Panc1 (cell line): ENCODE data around the gene SLC35C1. TPM values are rescaled to one million over a fixed set of nuclear protein-coding genes. Genes with fewer than 3 reads are reported as not detected.

Experiments used
- ATAC-seq: fragments of 200-7000 bp; cut with Tn5 transposase; 2 replicates; pipeline ENCODE4 v1.9.1; 2020; ENCODE audit warnings: mild to moderate bottlenecking, moderate library complexity
- BruUV-seq: library from RNA; stranded (reverse); fragments of 400-500 nt; replicated peaks from 2 replicates; lab custom pipeline; 2021; lab: Mats Ljungman, UMichigan
- CTCF ChIA-PET: fragments of 300-600 bp; sonication (Branson Sonifier 250); formaldehyde crosslinking; loops from one replicate; lab custom pipeline; 2022; ENCODE audit warnings: antibody characterized with exemption; lab: Charles Lee
- POLR2A ChIA-PET: fragments of 300-600 bp; sonication (Branson Sonifier 250); formaldehyde crosslinking; loops from one replicate; lab custom pipeline; 2022; ENCODE audit warnings: antibody characterized with exemption; lab: Charles Lee
- DNase-seq: peaks from one replicate; pipeline ENCODE4 v3.0.0-alpha.2; 2010; ENCODE audit warnings: low read depth, low spot score
- H3K27ac ChIP-seq: 2 replicates; pipeline ENCODE4 v1.5.1; 2011; ENCODE audit warnings: mild to moderate bottlenecking, low read length, inconsistent platforms
- H3K27me3 ChIP-seq: fragments of 200-500 bp; sonication (Bioruptor generic); 2 replicates; pipeline ENCODE4 v1.6.0; 2014; ENCODE audit warnings: low read length, inconsistent platforms; ENCODE audit not compliant: control insufficient read depth, insufficient read depth
- H3K36me3 ChIP-seq: fragments of 200-500 bp; sonication (Bioruptor generic); 2 replicates; pipeline ENCODE4 v1.5.1; 2014; ENCODE audit warnings: inconsistent platforms, mild to moderate bottlenecking, low read length, moderate library complexity; ENCODE audit not compliant: control insufficient read depth, insufficient read depth
- H3K4me1 ChIP-seq: 2 replicates; pipeline ENCODE4 v1.5.1; 2011; ENCODE audit warnings: inconsistent platforms, mild to moderate bottlenecking, low read length, moderate library complexity; ENCODE audit not compliant: control insufficient read depth, insufficient read depth
- H3K4me3 ChIP-seq, 2 experiments: 2 replicates each; pipeline ENCODE4 v1.5.1; 2011 to 2012; ENCODE audit warnings: low read depth in 2 of 2, low read length in 2 of 2, mild to moderate bottlenecking in 2 of 2, inconsistent platforms in 1 of 2, moderate library complexity in 1 of 2
- H3K9me3 ChIP-seq: fragments of 200-500 bp; sonication (Bioruptor generic); 2 replicates; pipeline ENCODE4 v1.5.1; 2014; ENCODE audit warnings: low read depth, mild to moderate bottlenecking, inconsistent platforms, low read length, moderate library complexity; ENCODE audit not compliant: control insufficient read depth, insufficient read depth
- POLR2AphosphoS5 ChIP-seq: IDR thresholded peaks from 2 replicates; pipeline ENCODE4 v1.6.1; 2012; ENCODE audit warnings: mild to moderate bottlenecking, low read depth, low read length, moderate library complexity
- SIN3A ChIP-seq: IDR thresholded peaks from 2 replicates; pipeline ENCODE4 v1.6.1; 2012; ENCODE audit warnings: low read depth, mild to moderate bottlenecking, low read length, moderate library complexity, borderline replicate concordance; ENCODE audit not compliant: insufficient read depth
- TCF7L2 ChIP-seq: IDR thresholded peaks from 2 replicates; pipeline ENCODE4 v1.6.1; 2011; ENCODE audit warnings: mild to moderate bottlenecking, low read depth, low read length, inconsistent platforms
- in situ Hi-C: cut with HindIII; loops from 2 replicates; pipeline ENCODE4 v1.10.0; 2016; ENCODE audit warnings: low sequenced_read_pairs, low pct_unique_long_range_greater_than_20kb
- intact Hi-C: fragments of 100-400 bp; cut with micrococcal nuclease; formaldehyde crosslinking; loops from one replicate; pipeline ENCODE4 v1.10.0; 2022; ENCODE audit not compliant: unreplicated experiment
- total RNA-seq: library from RNA; stranded (reverse); gene quantifications from one replicate; pipeline ENCODE4 v1.2.1, GENCODE V29; 2021; ENCODE audit not compliant: unreplicated experiment
- TF ChIP-seq, protein P1 (sequence below): fragments of 450-650 bp; IDR thresholded peaks from 2 replicates; pipeline ENCODE4 v1.5.1; 2017; ENCODE audit warnings: mild to moderate bottlenecking
- TF ChIP-seq, protein P2 (sequence below), 2 experiments: IDR thresholded peaks; 2 replicates each; pipeline ENCODE4 v1.6.1; 2011 to 2012; ENCODE audit warnings: low read depth in 2 of 2, control low read depth in 1 of 2, low read length in 1 of 2, mild to moderate bottlenecking in 1 of 2, moderate library complexity in 1 of 2; ENCODE audit not compliant: insufficient read depth in 1 of 2

Gene SLC35C1
- total RNA-seq, 1 experiment from 2014 or later: 13.4 TPM

DNA sequence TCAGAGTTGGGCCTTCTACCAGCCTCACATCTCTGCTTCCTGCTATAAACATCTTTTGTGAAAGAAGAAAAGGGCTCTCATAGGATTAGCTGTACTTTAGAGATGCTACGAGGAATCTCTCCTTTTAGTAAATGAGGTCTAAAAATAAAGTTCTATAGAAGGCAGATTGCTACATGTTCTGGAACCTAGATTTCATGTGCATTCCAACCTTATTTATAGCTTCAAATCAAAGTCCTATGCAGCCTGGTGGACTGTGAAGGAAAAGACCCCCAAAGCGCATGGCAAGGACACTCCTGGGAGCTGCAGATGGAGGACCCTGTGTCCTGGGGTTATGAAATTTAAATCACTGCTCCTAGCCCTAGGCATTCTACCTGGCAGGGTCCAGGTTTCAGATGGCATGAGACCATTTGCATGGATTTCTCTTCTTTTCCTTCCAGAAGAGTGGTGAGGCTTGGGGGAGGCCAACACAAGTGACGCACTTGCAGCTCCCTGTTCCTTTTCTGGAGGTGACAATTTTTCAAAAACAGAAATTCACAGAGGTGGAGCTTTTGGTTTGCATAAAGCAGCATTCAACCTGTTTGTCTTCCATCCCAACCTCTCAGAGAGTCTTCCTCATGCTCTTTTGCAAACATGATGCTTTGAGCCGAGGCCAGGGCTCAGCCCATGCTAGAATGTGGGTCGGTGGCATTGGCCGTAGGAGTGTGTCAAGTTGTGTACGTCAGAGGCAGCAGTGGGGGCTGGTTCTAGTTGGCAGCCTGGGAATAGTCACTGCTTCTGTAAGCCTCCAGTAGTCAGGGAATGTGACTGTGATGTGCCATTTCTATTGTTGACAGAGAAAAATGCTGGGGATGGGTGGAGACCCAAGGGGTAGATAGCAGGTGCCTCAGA lies 48.6 kb downstream of the SLC35C1 start:
- Histone ChIP-seq H3K27me3 (no peaks in the 10 kb centered on the region), H3K36me3 (peaks cover 4% of the 10 kb centered on the region; the same call in 1 of the 2 replicates), H3K4me3 (no peak overlapping the region), H3K4me1 (peaks cover 6% of the 10 kb centered on the region; the same call in 1 of the 2 replicates), H3K27ac (no peak overlapping the region), H3K9me3 (no peaks in the 10 kb centered on the region)
- ATAC-seq (no peak), DNase-seq (no peak)
- intact Hi-C loops: no loop called here
- TF ChIP-seq SIN3A (no peak), TCF7L2 (no peak), POLR2AphosphoS5 (no peak)
- TF ChIP-seq, protein P1, sequence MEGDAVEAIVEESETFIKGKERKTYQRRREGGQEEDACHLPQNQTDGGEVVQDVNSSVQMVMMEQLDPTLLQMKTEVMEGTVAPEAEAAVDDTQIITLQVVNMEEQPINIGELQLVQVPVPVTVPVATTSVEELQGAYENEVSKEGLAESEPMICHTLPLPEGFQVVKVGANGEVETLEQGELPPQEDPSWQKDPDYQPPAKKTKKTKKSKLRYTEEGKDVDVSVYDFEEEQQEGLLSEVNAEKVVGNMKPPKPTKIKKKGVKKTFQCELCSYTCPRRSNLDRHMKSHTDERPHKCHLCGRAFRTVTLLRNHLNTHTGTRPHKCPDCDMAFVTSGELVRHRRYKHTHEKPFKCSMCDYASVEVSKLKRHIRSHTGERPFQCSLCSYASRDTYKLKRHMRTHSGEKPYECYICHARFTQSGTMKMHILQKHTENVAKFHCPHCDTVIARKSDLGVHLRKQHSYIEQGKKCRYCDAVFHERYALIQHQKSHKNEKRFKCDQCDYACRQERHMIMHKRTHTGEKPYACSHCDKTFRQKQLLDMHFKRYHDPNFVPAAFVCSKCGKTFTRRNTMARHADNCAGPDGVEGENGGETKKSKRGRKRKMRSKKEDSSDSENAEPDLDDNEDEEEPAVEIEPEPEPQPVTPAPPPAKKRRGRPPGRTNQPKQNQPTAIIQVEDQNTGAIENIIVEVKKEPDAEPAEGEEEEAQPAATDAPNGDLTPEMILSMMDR: no peak
- TF ChIP-seq, protein P2, sequence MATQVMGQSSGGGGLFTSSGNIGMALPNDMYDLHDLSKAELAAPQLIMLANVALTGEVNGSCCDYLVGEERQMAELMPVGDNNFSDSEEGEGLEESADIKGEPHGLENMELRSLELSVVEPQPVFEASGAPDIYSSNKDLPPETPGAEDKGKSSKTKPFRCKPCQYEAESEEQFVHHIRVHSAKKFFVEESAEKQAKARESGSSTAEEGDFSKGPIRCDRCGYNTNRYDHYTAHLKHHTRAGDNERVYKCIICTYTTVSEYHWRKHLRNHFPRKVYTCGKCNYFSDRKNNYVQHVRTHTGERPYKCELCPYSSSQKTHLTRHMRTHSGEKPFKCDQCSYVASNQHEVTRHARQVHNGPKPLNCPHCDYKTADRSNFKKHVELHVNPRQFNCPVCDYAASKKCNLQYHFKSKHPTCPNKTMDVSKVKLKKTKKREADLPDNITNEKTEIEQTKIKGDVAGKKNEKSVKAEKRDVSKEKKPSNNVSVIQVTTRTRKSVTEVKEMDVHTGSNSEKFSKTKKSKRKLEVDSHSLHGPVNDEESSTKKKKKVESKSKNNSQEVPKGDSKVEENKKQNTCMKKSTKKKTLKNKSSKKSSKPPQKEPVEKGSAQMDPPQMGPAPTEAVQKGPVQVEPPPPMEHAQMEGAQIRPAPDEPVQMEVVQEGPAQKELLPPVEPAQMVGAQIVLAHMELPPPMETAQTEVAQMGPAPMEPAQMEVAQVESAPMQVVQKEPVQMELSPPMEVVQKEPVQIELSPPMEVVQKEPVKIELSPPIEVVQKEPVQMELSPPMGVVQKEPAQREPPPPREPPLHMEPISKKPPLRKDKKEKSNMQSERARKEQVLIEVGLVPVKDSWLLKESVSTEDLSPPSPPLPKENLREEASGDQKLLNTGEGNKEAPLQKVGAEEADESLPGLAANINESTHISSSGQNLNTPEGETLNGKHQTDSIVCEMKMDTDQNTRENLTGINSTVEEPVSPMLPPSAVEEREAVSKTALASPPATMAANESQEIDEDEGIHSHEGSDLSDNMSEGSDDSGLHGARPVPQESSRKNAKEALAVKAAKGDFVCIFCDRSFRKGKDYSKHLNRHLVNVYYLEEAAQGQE (IDR thresholded peaks at IDR 0.05; ENCODE audit: insufficient read depth in 1 of 2, low read depth in 2 of 2, low read length in 1 of 2): no peak
- POLR2A ChIA-PET: no interaction called here
- in situ Hi-C loops: no loop called here
- BruUV-seq: no TSS peak
- CTCF ChIA-PET: no interaction called here

DNA sequence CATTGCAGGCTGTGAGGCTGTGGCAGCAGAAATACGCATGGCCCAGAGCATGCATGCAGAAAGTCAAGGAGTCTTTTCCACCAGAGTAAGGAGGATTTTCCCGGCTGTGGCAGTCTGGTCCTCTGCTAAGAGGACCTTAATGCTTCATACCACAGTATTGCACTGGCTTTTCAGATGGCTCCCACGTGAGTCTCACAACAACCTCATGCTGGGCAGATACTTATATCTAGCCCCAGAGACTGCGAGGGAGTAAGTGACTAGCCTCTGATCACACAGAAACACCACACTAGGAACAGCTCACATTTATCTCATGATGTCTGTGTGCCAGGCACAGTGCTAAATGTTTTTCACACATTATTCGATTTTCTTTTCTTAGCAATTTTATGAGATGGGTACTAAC lies 50.4 kb downstream of the SLC35C1 start:
- Histone ChIP-seq H3K27ac (no peak overlapping the region), H3K36me3 (peaks cover 4% of the 10 kb centered on the region; the same call in 1 of the 2 replicates), H3K4me1 (no peaks in the 10 kb centered on the region; the same call in 1 of the 2 replicates), H3K27me3 (no peaks in the 10 kb centered on the region), H3K4me3 (no peak overlapping the region), H3K9me3 (no peaks in the 10 kb centered on the region)
- ChIA-PET POLR2A (no interaction called here), CTCF (interaction anchor here (0.7 kb wide), 1 partner anchor 151 kb away, joined by 3 read pairs; no protein-coding TSS in a partner anchor)
- in situ Hi-C loops (no loop called here), intact Hi-C loops (no loop called here)
- ATAC-seq: no peak
- TF ChIP-seq POLR2AphosphoS5 (no peak), SIN3A (no peak), TCF7L2 (no peak)
- TF ChIP-seq, protein P2 (IDR thresholded peaks at IDR 0.05; ENCODE audit: insufficient read depth in 1 of 2, low read depth in 2 of 2, low read length in 1 of 2): no peak
- TF ChIP-seq, protein P1: no peak
- no peak for DNase-seq
- no TSS peak for BruUV-seq
